CMK (cell line): ENCODE data around the gene FARS2.
A peak's percentile ranks its signal among the peaks of the same experiment; 100 is the strongest.

ENCODE experiments used
- DNase-seq: peaks from one replicate; pipeline ENCODE4 v3.0.0-alpha.2; 2010; ENCODE audit warnings: low read depth

The FARS2 gene

DNA sequence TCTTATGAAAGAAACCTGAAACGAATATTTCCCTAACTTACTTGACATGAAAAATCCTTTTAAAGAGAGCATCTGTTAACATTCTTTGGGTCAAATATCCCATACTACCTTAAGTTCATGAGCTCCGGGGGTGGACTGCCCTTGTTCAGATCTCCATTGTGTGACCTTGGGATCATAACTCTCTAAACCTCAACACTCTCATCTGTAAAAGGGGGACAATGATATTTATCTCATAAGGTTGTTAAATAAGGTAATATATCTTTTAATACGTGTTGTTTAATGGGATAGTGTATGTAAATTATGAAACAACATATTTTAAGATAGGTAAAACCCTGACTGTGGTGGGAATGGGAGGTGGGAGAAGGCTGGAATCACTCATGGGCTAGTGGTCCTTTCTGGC lies 326.3 kb downstream of the FARS2 start:
- no peak for DNase-seq

GRCh38 chr6:5589422-5590141 lies 328.3 kb downstream of the FARS2 start:
- no peak for DNase-seq

DNA sequence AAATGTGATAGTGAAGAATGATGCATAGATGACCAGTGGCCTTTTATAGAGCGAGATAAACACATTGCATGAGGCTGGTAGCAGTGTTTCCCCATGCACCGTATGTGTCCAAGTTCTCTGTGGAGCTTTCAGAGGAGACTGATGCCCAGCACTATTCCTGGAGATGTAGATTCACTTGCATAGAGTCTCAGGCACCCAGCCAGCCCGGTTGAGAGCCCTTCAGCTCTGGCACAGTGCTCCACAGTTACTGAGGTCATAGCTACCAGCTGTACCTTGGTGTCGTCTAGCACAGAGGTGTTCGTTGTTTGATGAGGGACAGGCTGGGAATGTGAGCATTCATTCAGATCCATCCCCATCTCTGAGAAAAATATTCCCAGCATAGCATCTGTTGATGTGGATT lies 328.9 kb downstream of the FARS2 start:
- DNase-seq, result no peak

DNA sequence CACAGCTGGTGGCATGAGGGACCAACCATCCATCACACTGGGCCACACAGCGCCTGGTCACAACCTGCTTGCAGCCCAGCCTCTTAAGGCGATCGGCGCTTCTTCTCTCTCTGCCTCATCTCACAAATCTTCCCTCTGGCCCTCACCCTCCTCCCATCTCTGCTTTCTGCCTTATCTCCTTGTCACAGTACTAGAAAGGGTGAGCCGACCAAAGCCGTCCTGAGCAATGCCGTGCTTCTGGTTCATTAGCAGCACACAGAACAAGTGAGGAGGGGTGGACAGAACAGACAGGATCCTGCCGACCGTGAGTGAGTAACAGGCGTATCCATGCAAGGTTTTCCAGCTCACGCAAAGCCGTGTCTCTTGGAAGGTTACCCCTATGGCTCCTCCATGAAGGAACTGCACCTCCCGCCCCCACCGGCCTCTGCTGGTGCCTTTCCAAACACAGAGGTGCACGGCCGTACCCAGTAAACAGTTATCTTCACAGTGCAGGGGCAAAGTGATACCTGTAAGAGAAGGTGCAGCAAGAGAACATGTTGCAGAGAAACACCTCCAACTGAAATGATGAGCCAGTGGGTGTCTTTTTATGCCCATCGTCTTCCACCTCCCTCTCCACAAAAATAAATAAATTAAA lies 331.7 kb downstream of the FARS2 start:
- peak; percentile 27 for DNase-seq

DNA sequence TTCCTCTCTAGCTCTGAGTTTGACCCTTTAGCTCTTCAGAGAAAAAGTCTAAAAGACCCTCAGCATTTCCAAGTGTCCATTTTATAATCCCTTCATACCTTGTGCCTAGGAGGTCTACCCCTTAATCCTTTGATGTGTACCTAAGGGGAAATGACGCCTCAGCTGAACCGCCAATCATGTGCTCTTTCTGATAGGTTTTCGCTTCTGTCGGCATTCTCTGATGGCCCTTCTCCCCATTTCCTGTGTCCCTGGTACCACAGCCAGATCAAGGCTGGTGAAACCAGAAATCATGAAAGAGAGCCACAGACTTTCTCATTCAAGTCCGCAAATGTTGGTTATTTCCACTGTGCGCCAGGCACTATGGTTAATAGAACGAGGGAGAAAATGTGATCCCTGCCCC lies 333.9 kb downstream of the FARS2 start:
- no peak for DNase-seq

DNA sequence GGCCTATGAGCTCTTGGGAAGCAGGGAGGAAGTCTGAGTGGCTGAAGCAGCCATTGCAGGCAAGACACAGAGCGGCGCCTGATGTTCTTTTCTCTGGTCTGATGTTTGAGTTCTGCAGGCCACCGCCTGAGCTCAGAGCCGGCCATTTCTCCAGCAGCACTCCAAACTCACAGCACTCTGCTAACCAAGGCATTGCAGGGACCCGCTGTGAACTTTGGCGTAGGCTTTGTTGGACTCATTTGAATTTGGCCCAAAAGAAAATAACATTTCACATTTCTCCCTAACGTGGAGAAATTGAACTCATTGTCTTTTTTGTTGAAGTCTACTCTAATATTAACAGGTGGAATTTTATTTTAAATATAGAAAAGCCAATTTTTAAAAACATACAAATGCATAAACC lies 336.1 kb downstream of the FARS2 start:
- DNase-seq, result no peak

GRCh38 chr6:5598123-5598522 lies 336.8 kb downstream of the FARS2 start:
- DNase-seq, result no peak

DNA sequence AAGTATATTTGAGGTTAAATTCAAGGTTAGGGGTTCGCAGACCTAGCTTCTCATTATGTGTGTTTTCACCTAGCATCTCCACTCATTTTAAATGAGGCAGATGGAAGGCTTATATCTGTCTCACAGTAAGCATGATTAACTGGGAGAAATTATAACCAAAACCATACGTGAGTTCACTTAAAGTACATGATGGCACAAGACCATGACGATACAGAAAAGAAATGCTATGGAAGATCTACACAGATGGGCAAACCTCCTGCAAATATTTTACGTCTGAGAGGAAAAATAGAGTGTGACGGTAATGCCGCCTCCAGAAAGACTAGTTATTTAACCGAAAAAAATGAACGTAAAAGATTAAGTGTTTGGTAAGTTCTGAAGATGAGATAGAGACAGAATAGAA lies 337.8 kb downstream of the FARS2 start:
- DNase-seq, result no peak

DNA sequence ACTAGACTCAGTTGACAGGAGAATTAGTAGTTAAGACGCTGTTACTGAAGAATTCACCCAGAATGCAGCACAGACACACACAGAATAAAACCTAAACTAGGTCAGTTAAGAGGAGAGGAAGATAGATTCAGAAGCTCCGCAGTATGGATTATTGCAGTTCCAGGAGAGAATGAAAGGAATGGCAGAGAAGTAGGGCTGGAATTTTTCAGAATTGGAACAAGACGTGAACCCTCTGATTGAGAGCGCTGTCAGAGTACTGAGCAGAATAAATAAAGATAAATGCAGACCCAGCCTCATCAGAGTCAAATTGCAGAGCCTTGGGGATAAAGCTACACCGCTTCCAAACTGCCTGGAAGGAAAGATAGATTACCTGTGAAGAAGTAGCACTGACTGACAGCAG lies 344.6 kb downstream of the FARS2 start:
- no peak for DNase-seq

GRCh38 chr6:5606546-5606945 lies 345.2 kb downstream of the FARS2 start:
- no peak for DNase-seq

- DNase-seq, result no peak
Measured at GRCh38 chr6:5610640-5611039, 349.3 kb downstream of the FARS2 start.

- no peak for DNase-seq
Measured at GRCh38 chr6:5617179-5617578, 355.9 kb downstream of the FARS2 start.

GRCh38 chr6:5619249-5619648 lies 357.9 kb downstream of the FARS2 start:
- DNase-seq, result no peak

- no peak for DNase-seq
Measured at GRCh38 chr6:5622276-5623005, 361.1 kb downstream of the FARS2 start.

- no peak for DNase-seq
Measured at GRCh38 chr6:5623769-5624168, 362.5 kb downstream of the FARS2 start.

DNA sequence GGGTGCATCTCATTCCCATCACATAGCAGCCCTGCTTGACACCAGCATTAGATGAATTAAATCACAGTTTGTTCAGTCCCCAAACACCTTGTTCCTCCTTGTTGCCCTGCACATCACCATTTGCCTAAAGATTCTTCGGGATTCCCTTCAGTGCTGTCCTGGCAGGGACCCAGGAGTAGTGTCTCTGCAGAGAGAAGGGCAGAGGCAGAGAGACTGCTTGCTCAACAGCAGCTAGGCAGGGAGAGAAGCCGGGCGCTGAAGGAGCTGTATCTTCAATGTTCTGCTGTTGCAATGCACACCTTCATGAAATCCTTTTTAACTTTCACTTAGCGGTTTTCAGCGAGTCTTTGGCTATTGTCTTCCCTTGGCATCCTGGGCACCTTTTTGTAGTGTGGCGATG lies 362.9 kb downstream of the FARS2 start:
- no peak for DNase-seq

DNA sequence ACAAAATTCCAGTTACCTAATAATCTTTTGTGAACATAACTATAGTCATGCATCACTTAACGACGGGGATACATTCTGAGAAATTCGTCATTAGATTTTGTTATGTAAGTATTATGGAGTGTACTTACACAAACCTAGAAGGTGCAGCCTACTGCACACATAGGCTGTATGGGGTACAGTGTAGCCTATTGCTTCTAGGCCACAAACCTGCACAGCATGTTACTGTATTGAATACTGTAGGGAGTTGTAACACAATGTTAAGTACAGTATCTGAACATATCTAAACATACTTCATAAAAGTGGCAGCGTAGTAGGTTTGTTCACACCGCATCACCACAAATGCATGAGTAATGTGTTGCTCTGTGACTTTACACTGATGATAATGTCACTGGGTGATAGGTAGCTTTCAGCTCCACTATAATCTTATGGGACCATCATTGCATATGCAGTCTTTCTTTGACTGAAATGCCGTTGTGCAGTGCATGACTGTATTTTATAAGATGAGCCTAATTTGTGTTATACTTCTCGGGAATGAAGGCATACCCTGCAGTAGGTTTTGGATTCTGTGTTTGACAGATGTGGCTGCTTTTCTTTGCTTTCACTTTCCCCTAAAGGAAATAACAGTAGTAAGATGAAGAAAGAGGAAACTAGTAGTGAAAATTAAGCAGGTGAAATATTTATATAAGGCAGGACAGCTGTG lies 365.6 kb downstream of the FARS2 start:
- DNase-seq, result no peak

GRCh38 chr6:5630636-5631035 lies 369.3 kb downstream of the FARS2 start:
- no peak for DNase-seq

- no peak for DNase-seq
Measured at GRCh38 chr6:5632348-5632935, 371.1 kb downstream of the FARS2 start.

- DNase-seq, result no peak
Measured at GRCh38 chr6:5634525-5634924, 373.2 kb downstream of the FARS2 start.

GRCh38 chr6:5636210-5637030 lies 375.1 kb downstream of the FARS2 start:
- no peak for DNase-seq
